Measurements from ENCODE around the gene MCM7. TPM values are rescaled to one million over a fixed set of nuclear protein-coding genes. Genes with fewer than 3 reads are reported as not detected.

The MCM7 gene
- total and polyA plus RNA-seq, 2 of the 13 experiments (the other 11 are each of a cell fraction or from before 2014, with no cell fraction given): 84.5 to 214 TPM

DNA sequence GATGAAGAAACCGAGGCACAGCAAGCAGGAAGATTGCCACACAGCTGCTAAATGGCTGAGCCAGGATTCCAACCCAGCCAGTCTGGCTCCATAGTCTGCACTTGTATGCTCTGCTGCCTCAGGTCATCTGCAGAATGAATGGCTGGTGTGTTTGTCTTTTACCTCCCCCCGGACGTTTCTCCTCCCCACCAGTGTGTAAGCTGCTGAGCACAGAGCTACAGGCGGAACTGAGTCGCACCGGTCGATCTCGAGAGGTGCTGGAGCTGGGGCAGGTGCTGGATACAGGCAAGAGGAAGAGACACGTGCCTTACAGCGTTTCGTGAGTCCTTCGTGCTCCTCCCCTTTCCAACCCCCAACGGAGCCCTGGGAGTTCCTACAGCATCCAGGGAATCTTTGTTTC lies 20.9 kb upstream of the MCM7 start (continued):
- TF ChIP-seq, protein P1, sequence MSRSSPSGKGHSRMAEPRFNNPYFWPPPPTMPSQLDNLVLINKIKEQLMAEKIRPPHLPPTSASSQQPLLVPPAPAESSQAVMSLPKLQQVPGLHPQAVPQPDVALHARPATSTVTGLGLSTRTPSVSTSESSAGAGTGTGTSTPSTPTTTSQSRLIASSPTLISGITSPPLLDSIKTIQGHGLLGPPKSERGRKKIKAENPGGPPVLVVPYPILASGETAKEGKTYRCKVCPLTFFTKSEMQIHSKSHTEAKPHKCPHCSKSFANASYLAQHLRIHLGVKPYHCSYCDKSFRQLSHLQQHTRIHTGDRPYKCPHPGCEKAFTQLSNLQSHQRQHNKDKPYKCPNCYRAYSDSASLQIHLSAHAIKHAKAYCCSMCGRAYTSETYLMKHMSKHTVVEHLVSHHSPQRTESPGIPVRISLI (CRISPR knock-in tag; IDR thresholded peaks at IDR 0.05; ENCODE audit: borderline replicate concordance): peak; percentile 65; the same call in 1 of the 2 replicates
- TF ChIP-seq ZNF879 (CRISPR knock-in tag; IDR thresholded peaks at IDR 0.05) (no peak), AHR (CRISPR knock-in tag; IDR thresholded peaks at IDR 0.05) (no peak), SALL1 (CRISPR knock-in tag; IDR thresholded peaks at IDR 0.05) (peak; percentile 71), PHF20 (CRISPR knock-in tag; IDR thresholded peaks at IDR 0.05) (no peak), ZSCAN30 (CRISPR knock-in tag; IDR thresholded peaks at IDR 0.05) (no peak), RNF2 (conservative IDR thresholded peaks at IDR 0.05; ENCODE audit: low read depth) (no peak), ZNF567 (CRISPR knock-in tag; IDR thresholded peaks at IDR 0.05; ENCODE audit: borderline replicate concordance) (no peak), SP5 (CRISPR knock-in tag; IDR thresholded peaks at IDR 0.05; ENCODE audit: borderline replicate concordance, low read depth) (peak; percentile 85), CENPT (CRISPR knock-in tag; IDR thresholded peaks at IDR 0.05; ENCODE audit: low read depth) (no peak), CENPX (CRISPR knock-in tag; IDR thresholded peaks at IDR 0.05) (no peak), ZNF605 (CRISPR knock-in tag; IDR thresholded peaks at IDR 0.05) (peak; percentile 38; the same call in 1 of the 2 replicates), FOXJ3 (CRISPR knock-in tag; IDR thresholded peaks at IDR 0.05; ENCODE audit: borderline replicate concordance) (no peak), ZNF333 (CRISPR knock-in tag; IDR thresholded peaks at IDR 0.05; ENCODE audit: borderline replicate concordance) (no peak), PCBP1 (IDR thresholded peaks at IDR 0.05; ENCODE audit: borderline replicate concordance, low read depth, low read length) (no peak), PHF5A (CRISPR knock-in tag; IDR thresholded peaks at IDR 0.05; ENCODE audit: low read depth, unreplicated experiment) (no peak), ZNF816 (CRISPR knock-in tag; IDR thresholded peaks at IDR 0.05; ENCODE audit: borderline replicate concordance) (no peak), RBFOX2 (IDR thresholded peaks at IDR 0.05; ENCODE audit: low read depth, low read length) (no peak), KLF13 (CRISPR knock-in tag; IDR thresholded peaks at IDR 0.05) (no peak), HIVEP1 (CRISPR knock-in tag; IDR thresholded peaks at IDR 0.05) (no peak), ZNF235 (CRISPR knock-in tag; IDR thresholded peaks at IDR 0.05; ENCODE audit: borderline replicate concordance) (no peak), HMG20B (CRISPR knock-in tag; conservative IDR thresholded peaks at IDR 0.05) (no peak), TEAD2 (CRISPR knock-in tag; IDR thresholded peaks at IDR 0.05) (no peak), ZNF678 (CRISPR knock-in tag; IDR thresholded peaks at IDR 0.05) (no peak), MBNL3 (CRISPR knock-in tag; conservative IDR thresholded peaks at IDR 0.05) (no peak), NONO (IDR thresholded peaks at IDR 0.05) (no peak), NONO (CRISPR knock-in tag; conservative IDR thresholded peaks at IDR 0.05) (peak; percentile 88), AKAP8 (CRISPR knock-in tag; IDR thresholded peaks at IDR 0.05) (peak; percentile 61; the same call in 1 of the 2 replicates), POLR2G (IDR thresholded peaks at IDR 0.05; ENCODE audit: low read depth, low read length) (peak; percentile 56; the same call in 1 of the 2 replicates)
- TF ChIP-seq, protein P2, sequence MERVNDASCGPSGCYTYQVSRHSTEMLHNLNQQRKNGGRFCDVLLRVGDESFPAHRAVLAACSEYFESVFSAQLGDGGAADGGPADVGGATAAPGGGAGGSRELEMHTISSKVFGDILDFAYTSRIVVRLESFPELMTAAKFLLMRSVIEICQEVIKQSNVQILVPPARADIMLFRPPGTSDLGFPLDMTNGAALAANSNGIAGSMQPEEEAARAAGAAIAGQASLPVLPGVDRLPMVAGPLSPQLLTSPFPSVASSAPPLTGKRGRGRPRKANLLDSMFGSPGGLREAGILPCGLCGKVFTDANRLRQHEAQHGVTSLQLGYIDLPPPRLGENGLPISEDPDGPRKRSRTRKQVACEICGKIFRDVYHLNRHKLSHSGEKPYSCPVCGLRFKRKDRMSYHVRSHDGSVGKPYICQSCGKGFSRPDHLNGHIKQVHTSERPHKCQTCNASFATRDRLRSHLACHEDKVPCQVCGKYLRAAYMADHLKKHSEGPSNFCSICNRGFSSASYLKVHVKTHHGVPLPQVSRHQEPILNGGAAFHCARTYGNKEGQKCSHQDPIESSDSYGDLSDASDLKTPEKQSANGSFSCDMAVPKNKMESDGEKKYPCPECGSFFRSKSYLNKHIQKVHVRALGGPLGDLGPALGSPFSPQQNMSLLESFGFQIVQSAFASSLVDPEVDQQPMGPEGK (CRISPR knock-in tag; IDR thresholded peaks at IDR 0.05): peak; percentile 99
- TF ChIP-seq, protein P3, sequence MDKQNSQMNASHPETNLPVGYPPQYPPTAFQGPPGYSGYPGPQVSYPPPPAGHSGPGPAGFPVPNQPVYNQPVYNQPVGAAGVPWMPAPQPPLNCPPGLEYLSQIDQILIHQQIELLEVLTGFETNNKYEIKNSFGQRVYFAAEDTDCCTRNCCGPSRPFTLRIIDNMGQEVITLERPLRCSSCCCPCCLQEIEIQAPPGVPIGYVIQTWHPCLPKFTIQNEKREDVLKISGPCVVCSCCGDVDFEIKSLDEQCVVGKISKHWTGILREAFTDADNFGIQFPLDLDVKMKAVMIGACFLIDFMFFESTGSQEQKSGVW (CRISPR knock-in tag; IDR thresholded peaks at IDR 0.05; ENCODE audit: borderline replicate concordance): no peak

Data from HepG2 (cell line).